Stimulated activated CD4-positive, alpha-beta T cell treated with anti-CD3 and anti-CD28 coated beads, TNF-alpha, amount 100 ng/mL, for 48 hours (primary cell): ENCODE measurements around the gene ATP2A3.

ENCODE experiments used
- DNase-seq, 3 donors: peaks; one replicate each; pipeline ENCODE4 v3.0.0-alpha.2; 2020; ENCODE audit warnings: low read depth in 3 of 3

The ATP2A3 gene

DNA sequence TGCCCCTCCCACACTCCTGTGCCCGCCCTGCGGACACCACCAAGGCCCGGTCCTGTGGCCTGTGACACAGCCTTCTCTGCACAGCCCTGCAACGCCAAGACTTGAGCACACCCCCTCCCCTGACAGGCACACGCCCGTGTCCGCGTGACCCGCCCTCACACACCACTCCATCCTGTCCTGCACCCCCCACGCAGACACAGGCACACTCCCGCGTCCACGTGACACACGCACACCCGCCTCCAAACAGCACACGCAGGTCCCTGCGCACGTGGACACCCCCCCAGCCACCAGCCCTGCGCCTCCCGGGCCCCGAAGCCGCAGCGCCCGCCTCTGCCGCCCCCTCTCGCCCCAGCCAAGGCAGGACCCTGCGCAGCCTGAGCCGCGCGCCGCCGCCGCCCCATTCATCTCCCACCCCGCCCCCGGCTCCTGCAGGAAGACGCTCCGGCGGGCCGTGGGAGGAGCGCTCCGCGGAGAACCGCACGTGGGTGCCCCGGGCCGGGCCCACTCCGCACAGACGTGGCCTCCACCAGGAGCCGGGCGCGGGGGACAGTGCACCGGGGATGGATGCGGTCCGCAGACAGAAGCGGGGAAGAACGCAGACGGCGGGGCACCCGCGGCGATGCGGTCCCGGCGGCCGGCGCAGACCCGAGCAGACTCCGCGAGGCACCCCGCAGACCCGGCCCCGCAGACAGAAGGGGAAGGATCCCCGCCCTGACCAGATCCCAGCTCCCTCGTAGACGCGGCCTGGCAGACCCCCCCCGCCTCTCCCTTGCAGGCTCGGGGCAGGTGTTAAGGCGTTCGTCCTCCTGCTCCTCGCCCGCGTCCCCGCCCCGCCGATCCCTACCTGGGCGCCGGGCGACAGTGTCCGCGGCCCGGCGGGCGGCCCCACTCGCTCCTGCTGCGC is 71.9 kb downstream of the ATP2A3 start:
- peak in 2 of 3 donors; percentile 32 to 46 for DNase-seq

DNA sequence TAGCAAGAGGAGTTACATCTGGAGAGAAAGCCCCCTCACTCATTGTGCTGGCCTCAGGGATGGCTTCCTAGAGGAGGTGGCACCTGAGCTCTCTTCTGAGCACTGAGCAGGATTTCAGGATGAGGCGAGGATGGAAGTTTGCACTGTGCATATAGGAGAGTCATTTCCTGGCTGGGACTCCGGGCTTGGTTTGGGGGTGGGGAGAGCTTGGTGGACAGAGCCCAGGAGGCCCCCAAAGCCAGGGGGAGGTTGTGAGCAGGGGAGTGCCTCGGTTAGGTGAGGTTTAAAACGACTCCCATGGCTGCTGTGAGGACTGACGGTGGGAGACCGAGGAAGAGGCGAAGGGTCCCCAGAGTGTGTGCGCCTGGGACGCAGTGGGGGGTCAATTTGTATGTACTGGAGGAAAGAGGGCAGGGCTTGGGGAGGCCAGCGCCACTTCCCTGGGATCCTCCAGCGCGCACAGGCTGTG is 72.6 kb downstream of the ATP2A3 start:
- DNase-seq: no peak

DNA sequence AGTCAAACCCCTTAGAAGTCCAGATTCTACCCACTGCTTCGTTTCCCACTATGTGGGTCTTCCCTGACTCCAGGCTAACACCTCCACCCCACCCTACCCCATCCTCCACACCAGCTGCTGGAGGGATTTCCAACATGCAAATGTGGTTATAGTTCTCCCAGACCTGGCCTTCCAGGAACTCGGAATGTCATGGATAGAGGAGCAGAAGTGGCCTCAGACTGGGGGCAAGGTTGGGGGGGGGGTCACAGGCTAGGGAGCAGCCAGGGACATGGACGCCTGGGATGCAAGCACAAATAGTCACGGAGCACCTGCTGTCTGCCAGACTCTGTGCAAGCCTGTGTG is 73.4 kb downstream of the ATP2A3 start:
- no peak for DNase-seq

DNA sequence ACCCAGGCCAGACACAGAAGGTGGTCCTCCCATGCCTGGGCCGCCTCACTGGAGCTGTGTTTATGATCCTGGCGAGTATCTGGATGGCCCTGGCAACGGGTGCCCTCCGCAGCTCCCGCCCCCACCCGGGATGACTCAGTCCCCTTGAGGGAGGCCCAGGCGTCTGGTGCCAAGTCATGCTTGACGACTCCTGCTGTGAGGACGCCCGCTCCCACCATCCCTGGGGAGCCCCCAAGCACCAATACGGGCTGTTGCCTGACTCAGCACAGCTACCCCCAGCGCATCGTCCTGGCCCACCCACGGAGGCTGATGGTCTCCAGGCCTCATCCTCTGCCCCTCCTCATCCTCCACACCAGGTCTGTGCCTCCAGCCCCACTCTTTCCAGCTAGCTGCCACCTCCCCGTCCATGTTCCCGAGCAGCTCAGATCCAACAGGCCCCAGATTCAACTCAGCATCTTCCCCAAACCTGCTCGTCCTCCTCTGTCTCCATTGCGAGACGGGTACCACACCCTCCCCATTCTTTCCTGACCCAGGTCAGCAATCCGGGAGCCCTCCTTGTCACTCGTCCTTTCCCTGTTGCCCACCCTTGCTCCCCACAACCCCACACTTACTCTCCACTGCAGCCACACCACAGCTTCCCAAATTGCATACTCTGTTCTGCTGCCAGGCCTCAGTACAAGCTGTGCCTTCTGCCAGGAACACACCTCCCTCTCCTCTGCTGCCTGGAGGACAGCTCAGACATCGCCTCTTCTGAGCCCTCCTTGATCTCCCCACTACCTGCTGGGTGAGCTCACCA is 74.0 kb downstream of the ATP2A3 start:
- no peak for DNase-seq

DNA sequence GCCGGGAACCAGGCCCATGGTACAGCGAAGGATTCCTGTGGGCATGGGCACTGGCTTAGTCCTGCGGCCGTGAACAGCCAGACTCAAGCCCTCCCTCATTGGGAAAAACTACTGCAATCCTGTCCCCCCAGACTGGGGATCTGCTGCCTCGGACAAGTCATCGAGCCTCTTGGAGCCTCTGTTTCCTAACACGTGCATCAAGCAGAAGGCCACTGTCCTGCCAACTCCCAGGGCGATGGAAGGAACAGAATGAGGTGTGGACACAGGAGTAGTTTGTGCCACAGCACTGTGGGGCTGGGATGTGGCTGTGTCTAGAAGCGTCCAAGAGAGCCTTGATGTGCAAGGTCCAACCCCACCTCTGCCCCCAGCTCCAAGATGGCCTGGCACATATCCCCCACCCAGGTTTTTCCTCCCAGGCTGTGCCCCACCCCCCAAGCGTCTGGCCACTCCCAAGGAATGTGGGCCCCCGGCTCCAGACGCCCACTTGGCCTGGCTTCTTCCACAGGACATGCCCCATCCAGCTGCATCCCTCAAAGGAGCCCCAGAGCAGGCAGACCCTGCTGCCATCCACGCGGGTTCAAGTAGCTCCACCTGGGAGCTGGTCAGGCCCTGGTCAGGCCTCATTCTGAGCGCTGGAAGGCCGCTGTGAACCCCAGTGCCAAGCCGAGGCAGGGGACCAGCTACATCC is 74.8 kb downstream of the ATP2A3 start:
- no peak for DNase-seq

DNA sequence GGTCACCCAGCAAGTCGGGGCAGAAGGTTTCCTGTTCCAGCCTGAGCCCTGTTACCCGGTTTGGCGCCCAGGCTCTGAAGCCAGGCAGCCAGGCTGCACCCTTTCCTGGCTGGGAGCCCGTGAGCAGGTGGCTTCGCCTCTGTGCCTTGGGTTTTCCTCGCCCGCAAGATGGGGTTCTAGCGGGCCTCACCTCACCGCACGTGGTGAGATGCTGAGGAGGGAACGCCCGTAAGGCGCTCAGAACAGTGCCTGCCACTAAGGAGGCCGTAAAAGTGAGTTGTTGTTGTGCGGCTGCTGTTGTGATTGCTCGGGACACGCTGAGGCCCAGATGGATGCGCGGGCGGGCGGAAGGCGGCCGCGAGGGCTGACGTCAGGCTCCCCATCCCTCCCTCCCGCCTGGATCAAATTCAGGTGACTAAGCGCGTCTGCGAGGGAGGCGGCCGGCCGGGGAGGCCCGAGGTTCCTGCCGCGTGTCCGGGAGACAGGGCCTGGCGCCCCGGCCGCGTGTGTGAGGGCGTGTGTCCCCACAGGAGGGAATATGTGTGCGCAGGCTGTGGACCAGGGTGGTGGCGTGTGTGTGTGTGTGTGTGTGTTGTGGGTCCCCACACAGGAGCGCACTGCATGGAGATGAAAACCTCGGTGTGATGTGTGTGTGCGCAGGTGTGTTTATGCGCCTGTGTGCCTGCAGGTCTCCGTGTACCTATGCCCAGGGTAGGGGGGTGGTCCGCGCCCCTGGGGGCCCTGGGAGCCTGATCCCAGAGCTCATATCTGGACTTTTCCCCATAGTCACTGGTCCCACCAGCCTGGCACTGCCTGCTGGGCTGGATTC is 75.7 kb downstream of the ATP2A3 start:
- DNase-seq: no peak

DNA sequence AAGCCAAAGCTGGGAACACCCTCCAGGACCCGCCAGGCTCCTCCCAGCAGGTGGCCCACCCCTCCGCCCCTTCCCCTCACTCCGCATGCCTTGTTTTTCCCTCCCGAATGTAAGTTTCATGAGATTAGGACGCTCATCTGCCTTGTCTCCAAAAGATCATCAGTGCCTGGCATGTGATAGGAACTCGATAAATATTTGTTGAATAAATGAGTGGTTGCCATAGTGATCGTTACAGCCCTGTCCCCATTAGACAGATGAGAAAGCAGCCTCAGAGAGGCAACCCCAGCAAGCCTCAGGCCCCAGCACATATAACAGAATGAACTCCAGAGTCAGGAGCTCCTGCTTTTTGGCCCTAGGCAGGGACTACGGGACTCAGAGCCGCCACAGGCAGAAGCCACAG is 76.4 kb downstream of the ATP2A3 start:
- DNase-seq: no peak

DNA sequence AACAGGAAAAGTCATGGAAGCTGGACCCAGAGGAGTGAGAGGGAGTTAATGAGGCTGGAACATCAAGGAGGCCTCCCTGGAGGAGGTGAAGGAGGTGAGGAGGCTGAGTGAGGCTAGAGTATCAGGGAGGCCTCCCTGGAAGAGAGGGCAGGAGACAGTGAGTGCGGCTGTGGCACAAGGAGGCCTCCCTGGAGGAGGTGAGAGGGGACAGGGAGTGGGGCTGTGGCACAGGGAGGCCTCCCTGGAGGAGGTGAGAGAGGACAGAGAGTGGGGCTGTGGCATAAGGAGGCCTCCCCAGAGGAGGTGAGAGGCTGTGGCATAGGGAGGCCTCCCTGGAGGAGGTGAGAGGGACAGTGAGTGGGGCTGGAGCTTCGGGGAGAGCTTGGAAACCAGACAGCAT is 76.8 kb downstream of the ATP2A3 start:
- no peak for DNase-seq

DNA sequence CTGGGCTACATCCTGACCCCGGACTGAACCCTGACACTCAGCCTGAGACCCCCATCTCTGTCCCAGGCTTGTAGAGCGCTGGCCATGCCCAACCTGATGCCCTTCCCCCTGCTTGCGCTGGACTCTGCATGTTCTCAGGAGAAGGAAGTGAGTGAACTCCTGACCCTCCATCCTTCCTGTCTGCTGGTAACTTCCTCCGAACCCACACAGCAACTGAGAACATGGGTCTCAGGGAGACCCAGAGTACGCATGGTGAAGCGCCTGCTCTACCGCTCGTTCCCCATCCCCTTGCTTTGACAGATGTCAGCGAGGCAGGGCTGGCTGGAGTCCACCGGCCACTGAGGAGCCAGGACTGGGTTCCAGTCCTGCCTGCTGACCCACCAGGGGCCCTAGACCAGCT is 77.5 kb downstream of the ATP2A3 start:
- DNase-seq: no peak

DNA sequence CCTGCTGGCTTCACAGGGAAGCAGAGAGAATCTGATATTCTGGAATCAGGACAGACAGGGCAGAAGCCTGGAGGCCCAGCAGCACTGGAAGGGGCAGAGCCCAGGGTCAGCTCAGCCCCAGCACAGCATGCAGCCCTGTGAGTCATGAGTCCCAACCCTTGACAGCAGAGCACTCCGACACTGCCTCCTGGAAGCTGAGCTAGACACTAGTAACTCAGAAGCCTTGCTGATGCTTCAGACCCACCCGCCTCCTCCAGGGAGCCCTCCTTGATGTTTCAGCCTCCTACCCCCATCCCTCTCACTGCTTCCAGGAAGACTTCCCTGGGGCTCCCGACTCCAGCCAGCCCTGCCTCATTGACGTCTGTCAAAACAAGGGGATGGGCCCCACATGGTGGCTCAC is 78.3 kb downstream of the ATP2A3 start:
- DNase-seq: no peak

DNA sequence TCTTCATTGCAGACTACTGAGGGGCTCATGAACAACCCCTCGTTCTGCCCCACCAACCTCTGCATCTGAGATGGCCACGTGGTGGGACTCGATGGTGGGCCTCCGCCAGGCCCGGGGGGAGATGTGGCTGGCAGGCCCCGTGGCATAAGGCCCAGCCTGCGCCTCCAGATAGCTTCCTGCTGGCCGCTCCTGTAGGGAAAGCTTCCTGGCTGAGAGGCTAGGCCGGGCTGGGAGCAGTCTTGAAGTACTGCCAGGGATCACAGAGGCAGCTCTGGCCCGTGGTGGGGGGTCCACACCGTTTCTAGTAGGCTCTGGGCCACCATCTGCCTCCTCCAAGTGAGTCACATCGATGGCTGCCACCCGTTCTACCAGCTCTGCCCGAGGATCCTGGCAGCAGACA is 79.0 kb downstream of the ATP2A3 start:
- no peak for DNase-seq

DNA sequence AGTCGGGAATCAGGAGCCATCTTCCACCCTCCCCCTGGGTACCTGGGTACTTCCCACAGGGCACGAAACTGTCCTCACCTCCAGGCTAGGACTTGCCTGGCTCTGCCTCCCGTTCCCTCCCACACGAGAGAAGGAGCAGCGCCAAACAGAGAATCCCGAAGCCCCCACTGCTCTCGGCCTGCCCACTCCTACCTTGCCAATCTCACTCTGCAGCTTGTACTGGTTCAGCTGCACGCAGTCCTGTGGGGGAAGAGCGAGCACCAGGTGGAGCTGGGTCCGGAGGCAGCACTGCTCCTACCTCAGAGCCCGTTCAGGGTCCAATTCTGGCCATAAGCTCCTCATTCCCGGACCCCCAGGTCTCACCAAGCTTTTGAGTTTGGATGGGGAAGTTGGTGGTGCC is 80.0 kb downstream of the ATP2A3 start:
- no peak for DNase-seq

DNA sequence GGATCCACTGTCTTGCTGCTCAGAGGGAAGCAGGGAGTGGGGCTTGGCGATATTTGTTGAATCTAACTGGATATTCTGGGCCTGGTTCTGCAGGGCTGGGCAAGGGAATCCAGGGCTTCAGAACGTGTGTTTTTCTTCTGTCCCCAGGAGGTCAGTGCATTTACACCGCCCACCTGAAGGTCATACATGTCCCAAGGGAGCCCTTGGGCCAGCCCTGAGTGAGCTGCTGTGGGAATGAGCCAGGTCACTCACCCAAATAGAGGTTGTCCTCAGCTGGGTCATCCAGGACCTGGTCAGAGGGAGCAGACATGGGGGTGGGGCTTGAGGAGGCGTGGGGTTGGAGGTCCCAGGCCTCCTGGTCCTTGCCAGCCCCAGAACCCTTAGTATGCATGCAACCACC is 82.0 kb downstream of the ATP2A3 start:
- no peak for DNase-seq

DNA sequence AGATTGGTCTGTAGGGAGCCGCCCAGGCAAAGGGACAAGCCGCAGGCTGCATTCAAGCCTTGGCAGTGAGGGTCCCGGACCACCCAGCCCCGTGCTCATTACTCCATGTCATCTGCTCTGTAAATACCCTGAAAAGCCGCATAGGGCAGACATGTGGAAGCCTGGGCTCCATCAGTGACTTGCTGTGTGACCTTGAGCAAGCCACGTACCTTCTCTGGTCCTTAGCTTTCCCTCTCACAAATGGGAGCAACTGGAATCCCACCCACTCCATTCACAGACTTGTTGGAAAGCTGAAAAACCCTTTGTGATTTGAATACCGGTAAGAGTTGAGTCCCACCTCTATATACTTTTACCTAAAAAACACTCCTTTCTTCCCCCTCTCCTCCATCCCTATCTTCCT is 83.3 kb downstream of the ATP2A3 start:
- DNase-seq: no peak

DNA sequence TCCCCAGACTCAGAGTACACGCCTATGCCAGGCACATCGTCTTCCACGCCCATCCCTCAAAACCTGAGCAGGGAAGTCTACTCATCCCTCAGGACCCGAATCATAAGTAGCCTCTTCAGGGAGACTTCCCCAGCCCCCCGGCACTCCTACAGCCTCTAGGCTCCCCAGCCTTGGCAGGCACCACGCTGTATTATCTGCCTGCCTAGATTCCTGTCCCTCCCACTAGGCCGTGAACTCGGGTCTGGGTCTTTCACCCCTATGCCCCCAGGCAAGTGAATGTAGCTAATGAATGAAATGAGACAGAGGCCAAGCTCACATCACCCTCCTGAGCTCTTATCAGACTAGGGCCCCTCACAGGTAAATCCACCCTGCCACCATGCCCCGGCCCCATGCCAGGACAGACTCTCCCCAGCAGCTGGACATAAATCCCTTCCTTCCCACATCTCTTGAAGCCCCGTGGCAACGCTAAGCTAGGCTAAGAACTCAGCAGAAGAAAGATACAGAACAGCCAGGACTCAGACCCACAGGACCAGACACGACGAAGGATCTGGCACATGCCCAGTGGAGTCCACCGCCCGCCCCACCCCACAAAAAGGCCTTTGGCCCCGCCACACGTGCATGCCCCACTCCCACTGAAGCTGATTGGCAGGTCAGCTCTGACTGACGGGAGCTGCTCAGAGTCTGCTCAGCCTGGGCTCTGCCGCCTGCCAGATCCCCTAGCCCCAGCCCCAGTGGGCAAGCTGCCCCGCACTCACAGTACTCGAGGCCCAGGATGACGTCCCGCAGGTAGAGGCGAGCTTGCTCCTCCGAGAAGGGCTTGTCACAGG is 84.4 kb downstream of the ATP2A3 start:
- DNase-seq: no peak

DNA sequence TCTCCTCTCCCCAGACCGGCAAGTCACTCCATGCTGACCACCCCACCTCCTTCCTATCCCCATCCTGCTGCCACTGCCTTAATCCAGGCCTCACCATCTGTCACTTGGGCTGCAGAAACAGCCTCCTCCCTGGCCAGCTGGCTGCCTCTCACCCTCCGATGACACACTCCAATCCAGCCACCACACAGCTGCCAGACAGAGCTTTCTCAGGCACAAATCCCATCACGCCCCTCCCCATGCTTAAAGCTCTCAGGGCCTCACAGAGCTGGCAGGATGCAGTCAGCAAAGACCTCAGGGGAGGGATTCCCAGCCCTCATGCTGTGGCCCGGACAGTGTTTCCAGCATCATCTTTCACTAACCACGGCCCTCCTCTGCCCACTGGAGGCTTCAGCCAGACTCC is 85.1 kb downstream of the ATP2A3 start:
- no peak for DNase-seq

DNA sequence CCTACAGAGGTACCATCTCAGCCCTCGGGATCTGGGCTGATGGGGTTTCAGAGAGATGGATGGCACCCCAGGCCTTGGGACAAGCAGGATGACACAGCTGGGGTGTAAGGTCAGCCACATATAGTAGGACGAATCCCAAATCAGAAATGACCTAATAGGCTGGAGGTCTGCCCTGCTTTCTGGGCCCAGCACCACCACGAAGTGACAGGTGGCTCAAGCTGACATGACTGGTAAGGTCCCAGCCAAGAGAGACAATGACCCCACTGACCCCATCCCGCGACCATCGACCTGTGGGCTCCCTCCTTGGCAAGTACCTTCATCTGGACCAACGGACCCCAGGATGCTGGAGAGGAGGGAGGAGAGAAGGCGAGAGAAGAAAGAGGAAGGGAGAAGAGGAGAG is 87.0 kb downstream of the ATP2A3 start:
- DNase-seq: no peak

DNA sequence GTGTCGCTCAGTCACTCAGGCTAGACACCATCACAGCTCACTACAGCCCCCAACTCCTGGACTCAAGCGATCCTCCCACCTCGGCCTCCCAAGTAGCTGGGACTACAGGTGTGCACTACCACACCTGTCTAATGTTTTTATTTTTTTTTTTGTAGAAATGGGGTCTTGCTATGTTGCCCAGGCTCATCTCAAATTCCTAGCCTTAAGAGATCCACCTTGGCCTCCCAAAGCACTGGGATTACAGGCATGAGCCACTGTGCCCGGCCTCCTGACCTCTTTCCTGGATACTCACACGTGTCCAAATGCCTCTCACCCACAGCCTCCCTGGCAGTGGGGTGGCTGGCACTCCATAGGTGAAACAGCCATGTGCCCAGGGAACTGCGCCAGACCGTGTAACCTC is 88.9 kb downstream of the ATP2A3 start:
- no peak for DNase-seq
